Effector memory CD4-positive, alpha-beta T cell (primary cell): ENCODE results near the gene RBM20.
"Not testable (repeated sequence)": the region's sequence is repeated elsewhere in the genome, so short reads cannot be mapped to it uniquely, and the experiment has no call there.

Experiments
- DNase-seq, 3 donors: peaks; one replicate each; pipeline ENCODE4 v3.0.0-alpha.2; 2020
- H3K27ac ChIP-seq: 2 replicates; pipeline ENCODE4 v1.7.0; 2013; ENCODE audit warnings: mild to moderate bottlenecking, low read length, moderate library complexity; ENCODE audit not compliant: insufficient read depth, poor library complexity, severe bottlenecking
- H3K27me3 ChIP-seq: replicated peaks from 2 replicates; pipeline ENCODE4 v1.7.0; 2013; ENCODE audit warnings: mild to moderate bottlenecking, low read length; ENCODE audit not compliant: insufficient read depth, control insufficient read depth, poor library complexity, severe bottlenecking
- H3K36me3 ChIP-seq: 2 replicates; pipeline ENCODE4 v1.7.0; 2013; ENCODE audit warnings: mild to moderate bottlenecking, low read length, moderate library complexity; ENCODE audit not compliant: control insufficient read depth, insufficient read depth
- H3K4me1 ChIP-seq: 2 replicates; pipeline ENCODE4 v1.7.0; 2013; ENCODE audit warnings: low read length, mild to moderate bottlenecking; ENCODE audit not compliant: control insufficient read depth, insufficient read depth, poor library complexity, severe bottlenecking
- H3K4me3 ChIP-seq: 2 replicates; pipeline ENCODE4 v1.7.0; 2013; ENCODE audit warnings: low read length, low read depth, mild to moderate bottlenecking; ENCODE audit not compliant: insufficient read depth, poor library complexity, severe bottlenecking
- H3K9me3 ChIP-seq: 2 replicates; pipeline ENCODE4 v1.7.0; 2013; ENCODE audit warnings: mild to moderate bottlenecking, low read length, moderate library complexity; ENCODE audit not compliant: control insufficient read depth

The RBM20 gene

GRCh38 chr10:110700947-110701616 is 56.9 kb downstream of the RBM20 start:
- no peak for DNase-seq
- no peak overlapping the region for H3K27ac ChIP-seq
- H3K36me3 ChIP-seq: no peaks in the 10 kb centered on the region
- H3K4me3 ChIP-seq: no peak overlapping the region
- no peaks in the 10 kb centered on the region for H3K4me1 ChIP-seq
- H3K9me3 ChIP-seq: no peaks in the 10 kb centered on the region
- H3K27me3 ChIP-seq: no peaks in the 10 kb centered on the region

- Histone ChIP-seq H3K27me3 (no peaks in the 10 kb centered on the region), H3K27ac (no peak overlapping the region), H3K4me3 (no peak overlapping the region), H3K36me3 (no peaks in the 10 kb centered on the region), H3K4me1 (no peaks in the 10 kb centered on the region), H3K9me3 (no peaks in the 10 kb centered on the region)
- no peak for DNase-seq
Observed at GRCh38 chr10:110701617-110701971, 57.5 kb downstream of the RBM20 start.

- no peaks in the 10 kb centered on the region for H3K4me1 ChIP-seq
- no peaks in the 10 kb centered on the region for H3K9me3 ChIP-seq
- no peak overlapping the region for H3K27ac ChIP-seq
- no peaks in the 10 kb centered on the region for H3K27me3 ChIP-seq
- no peaks in the 10 kb centered on the region for H3K36me3 ChIP-seq
- DNase-seq: no peak
- no peak overlapping the region for H3K4me3 ChIP-seq
Observed at GRCh38 chr10:110704070-110704469, 59.9 kb downstream of the RBM20 start.

- Histone ChIP-seq H3K4me3 (no peak overlapping the region), H3K4me1 (no peaks in the 10 kb centered on the region), H3K27me3 (no peaks in the 10 kb centered on the region), H3K36me3 (no peaks in the 10 kb centered on the region), H3K9me3 (no peaks in the 10 kb centered on the region), H3K27ac (no peak overlapping the region)
- DNase-seq: no peak
Observed at GRCh38 chr10:110704906-110705476, 60.9 kb downstream of the RBM20 start.

GRCh38 chr10:110705596-110705995 is 61.5 kb downstream of the RBM20 start:
- not testable (repeated sequence) for H3K27me3 ChIP-seq, H3K4me3 ChIP-seq, H3K9me3 ChIP-seq, H3K27ac ChIP-seq, H3K36me3 ChIP-seq, H3K4me1 ChIP-seq, DNase-seq

- DNase-seq: no peak
- Histone ChIP-seq H3K36me3 (no peaks in the 10 kb centered on the region), H3K27me3 (no peaks in the 10 kb centered on the region), H3K4me3 (no peak overlapping the region), H3K27ac (no peak overlapping the region), H3K4me1 (no peaks in the 10 kb centered on the region), H3K9me3 (no peaks in the 10 kb centered on the region)
Observed at GRCh38 chr10:110706690-110707098, 62.6 kb downstream of the RBM20 start.

- no peak overlapping the region for H3K4me3 ChIP-seq
- no peak overlapping the region for H3K27ac ChIP-seq
- H3K4me1 ChIP-seq: no peaks in the 10 kb centered on the region
- DNase-seq: no peak
- H3K27me3 ChIP-seq: no peaks in the 10 kb centered on the region
- H3K9me3 ChIP-seq: no peaks in the 10 kb centered on the region
- no peaks in the 10 kb centered on the region for H3K36me3 ChIP-seq
Observed at GRCh38 chr10:110708776-110709443, 64.8 kb downstream of the RBM20 start.

- Histone ChIP-seq H3K4me3 (no peak overlapping the region), H3K9me3 (no peaks in the 10 kb centered on the region), H3K4me1 (no peaks in the 10 kb centered on the region), H3K27me3 (no peaks in the 10 kb centered on the region), H3K27ac (no peak overlapping the region), H3K36me3 (no peaks in the 10 kb centered on the region)
- no peak for DNase-seq
Observed at GRCh38 chr10:110709444-110709828, 65.3 kb downstream of the RBM20 start.

GRCh38 chr10:110709964-110710587 is 65.9 kb downstream of the RBM20 start:
- no peak for DNase-seq
- Histone ChIP-seq H3K27me3 (no peaks in the 10 kb centered on the region), H3K9me3 (no peaks in the 10 kb centered on the region), H3K4me1 (no peaks in the 10 kb centered on the region), H3K4me3 (no peak overlapping the region), H3K27ac (no peak overlapping the region), H3K36me3 (no peaks in the 10 kb centered on the region)

GRCh38 chr10:110710621-110711020 is 66.5 kb downstream of the RBM20 start:
- H3K36me3 ChIP-seq: no peaks in the 10 kb centered on the region
- H3K27me3 ChIP-seq: no peaks in the 10 kb centered on the region
- H3K4me3 ChIP-seq: no peak overlapping the region
- no peak for DNase-seq
- no peaks in the 10 kb centered on the region for H3K4me1 ChIP-seq
- no peaks in the 10 kb centered on the region for H3K9me3 ChIP-seq
- no peak overlapping the region for H3K27ac ChIP-seq
